ENCODE measurements around the gene DIO3.

DNA sequence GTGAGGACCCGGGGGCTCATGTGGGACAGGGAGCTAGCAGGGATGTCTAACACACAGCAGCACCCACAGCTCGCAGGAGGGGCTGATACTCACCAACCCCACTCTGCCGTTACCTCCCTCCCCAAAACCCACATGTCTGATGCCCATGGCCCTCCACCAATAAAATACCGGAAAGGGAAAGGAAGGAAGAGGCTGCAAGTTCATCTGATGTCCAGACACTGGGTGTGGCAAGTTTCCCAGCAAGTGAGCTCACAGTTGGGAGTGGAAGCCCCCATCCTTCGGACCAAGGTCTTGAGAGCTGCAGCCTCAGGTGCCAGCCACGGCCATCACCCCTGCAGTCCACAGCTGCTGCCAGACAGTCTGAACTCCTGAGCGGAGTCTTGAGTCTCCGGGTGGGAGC, 39.3 kb upstream of the DIO3 start:
- TF ChIP-seq, protein P1, sequence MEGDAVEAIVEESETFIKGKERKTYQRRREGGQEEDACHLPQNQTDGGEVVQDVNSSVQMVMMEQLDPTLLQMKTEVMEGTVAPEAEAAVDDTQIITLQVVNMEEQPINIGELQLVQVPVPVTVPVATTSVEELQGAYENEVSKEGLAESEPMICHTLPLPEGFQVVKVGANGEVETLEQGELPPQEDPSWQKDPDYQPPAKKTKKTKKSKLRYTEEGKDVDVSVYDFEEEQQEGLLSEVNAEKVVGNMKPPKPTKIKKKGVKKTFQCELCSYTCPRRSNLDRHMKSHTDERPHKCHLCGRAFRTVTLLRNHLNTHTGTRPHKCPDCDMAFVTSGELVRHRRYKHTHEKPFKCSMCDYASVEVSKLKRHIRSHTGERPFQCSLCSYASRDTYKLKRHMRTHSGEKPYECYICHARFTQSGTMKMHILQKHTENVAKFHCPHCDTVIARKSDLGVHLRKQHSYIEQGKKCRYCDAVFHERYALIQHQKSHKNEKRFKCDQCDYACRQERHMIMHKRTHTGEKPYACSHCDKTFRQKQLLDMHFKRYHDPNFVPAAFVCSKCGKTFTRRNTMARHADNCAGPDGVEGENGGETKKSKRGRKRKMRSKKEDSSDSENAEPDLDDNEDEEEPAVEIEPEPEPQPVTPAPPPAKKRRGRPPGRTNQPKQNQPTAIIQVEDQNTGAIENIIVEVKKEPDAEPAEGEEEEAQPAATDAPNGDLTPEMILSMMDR (IDR thresholded peaks at IDR 0.05): no peak
- no peak for TF ChIP-seq POLR2A (IDR thresholded peaks at IDR 0.05)
